ENCODE data around the gene CALCOCO1.

The CALCOCO1 gene

DNA sequence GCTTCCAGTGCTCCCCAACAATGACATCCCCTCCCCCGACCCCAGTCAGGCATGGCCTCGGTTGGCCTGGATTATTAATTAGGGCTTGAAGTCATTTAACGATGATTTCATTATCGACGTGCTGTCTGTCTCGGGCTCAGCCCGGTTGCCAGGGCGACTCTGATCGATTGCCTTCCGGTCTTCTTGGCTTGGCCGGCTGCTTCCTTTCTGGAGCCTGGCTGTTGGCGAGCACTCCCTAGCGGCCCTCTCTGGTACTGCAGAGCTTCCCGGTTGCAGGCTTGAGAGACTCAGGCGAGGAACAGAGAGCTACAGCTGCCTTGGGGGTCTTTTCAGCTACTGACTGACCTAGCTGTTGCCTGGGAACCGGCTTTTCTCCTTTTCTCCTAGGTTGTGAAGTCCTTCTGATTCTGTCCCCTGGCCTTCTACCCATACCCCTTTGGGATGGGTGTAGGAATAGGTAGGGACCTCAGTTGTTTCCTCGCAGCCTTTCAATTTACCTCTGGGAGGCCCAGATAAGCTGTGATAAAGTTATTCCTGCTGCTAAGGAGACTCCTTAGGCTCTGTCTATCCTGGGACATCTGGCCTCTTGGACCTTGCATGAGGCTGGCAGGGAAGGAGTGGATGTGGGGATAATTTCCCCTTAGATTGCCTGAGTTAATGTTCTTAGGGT, 30.0 kb upstream of the CALCOCO1 start:
- TF ChIP-seq, protein P1, sequence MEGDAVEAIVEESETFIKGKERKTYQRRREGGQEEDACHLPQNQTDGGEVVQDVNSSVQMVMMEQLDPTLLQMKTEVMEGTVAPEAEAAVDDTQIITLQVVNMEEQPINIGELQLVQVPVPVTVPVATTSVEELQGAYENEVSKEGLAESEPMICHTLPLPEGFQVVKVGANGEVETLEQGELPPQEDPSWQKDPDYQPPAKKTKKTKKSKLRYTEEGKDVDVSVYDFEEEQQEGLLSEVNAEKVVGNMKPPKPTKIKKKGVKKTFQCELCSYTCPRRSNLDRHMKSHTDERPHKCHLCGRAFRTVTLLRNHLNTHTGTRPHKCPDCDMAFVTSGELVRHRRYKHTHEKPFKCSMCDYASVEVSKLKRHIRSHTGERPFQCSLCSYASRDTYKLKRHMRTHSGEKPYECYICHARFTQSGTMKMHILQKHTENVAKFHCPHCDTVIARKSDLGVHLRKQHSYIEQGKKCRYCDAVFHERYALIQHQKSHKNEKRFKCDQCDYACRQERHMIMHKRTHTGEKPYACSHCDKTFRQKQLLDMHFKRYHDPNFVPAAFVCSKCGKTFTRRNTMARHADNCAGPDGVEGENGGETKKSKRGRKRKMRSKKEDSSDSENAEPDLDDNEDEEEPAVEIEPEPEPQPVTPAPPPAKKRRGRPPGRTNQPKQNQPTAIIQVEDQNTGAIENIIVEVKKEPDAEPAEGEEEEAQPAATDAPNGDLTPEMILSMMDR (IDR thresholded peaks at IDR 0.05; ENCODE audit: extremely low read depth, missing control alignments), result peak; percentile 88
- peak; percentile 91 for DNase-seq (ENCODE audit: low spot score)

DNA sequence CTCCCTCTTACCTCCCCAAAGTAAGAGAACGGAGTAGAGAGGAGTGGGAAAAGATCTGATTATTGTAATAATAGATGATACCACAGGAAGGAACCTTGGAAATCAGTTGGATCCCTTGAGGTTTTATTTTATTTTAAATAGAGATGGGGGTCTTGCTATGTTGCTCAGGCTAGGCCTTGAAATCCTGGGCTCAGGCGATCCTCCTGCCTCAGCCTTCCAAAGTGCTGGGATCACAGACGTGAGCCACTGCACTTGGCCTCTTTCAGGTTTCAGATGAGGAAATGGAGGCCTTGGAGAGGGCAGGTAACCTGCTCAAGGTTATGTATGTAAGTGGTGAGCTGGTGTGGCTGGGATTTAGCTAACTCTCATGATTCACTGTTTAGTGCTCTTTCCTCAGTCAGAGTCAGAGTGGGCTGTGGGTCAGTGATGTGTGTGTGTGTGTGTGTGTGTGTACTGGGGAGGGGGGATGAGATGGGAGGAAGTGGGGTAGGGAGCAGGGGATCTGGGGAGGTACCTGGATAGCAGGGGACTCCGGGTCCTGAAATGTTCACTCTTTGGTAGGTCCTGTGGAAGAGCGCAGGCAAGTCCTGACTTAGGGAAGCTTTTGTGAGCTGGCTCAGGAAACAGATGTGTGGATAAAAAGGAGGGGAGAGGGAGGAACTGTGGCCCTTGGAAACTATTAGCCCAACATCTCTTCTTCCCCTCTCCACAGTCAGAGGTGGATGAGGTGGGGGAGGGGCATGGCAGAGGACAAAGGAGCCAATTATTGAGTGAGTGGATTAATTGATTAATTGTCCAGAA, 29.2 kb upstream of the CALCOCO1 start:
- DNase-seq (ENCODE audit: low spot score), result no peak
- TF ChIP-seq, protein P1 (IDR thresholded peaks at IDR 0.05; ENCODE audit: extremely low read depth, missing control alignments), result no peak

DNA sequence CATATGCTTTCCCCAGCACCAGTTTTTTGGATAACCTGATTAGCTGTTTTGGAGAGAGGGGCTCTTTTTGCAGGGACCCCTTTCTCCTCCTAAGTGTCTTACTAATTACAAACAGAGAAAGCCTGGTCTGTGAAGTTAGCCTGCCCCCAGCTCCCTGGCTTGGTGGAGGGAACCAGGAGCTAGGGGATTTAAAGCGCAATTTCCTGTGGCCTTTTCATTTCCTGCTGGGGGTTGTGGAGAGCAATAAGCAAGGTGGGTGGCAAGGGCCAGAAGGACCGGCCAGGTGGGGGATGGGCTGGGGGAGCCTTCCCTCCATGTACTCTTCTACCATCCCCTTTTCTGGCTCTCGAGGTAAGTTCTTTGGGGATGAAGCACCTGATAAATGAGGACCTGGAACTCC, 28.6 kb upstream of the CALCOCO1 start:
- TF ChIP-seq, protein P1 (IDR thresholded peaks at IDR 0.05; ENCODE audit: extremely low read depth, missing control alignments), result no peak
- no peak for DNase-seq (ENCODE audit: low spot score)

DNA sequence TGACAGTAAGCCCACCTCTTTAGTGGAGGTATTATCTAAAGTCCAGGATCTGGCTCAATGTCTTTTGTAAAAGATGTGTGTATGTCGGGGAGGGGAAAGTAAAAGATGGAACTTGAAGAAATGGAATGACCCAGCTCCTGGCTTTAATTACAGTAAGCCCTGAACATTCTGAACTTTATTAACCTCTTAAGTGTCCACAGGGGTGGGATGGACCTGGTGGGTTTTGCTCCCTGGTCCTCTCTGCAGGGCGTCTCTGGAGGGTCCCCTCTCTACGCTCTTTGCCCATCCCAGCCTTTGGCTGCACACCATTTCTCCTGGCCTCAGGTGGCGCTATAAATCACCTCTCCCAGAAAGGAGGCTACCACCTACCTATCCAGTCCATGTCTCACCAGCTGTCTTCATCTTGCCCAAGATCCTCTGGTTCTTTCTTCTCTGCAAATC, 28.2 kb upstream of the CALCOCO1 start:
- DNase-seq (ENCODE audit: low spot score), result no peak
- TF ChIP-seq, protein P1 (IDR thresholded peaks at IDR 0.05; ENCODE audit: extremely low read depth, missing control alignments), result peak; percentile 30

DNA sequence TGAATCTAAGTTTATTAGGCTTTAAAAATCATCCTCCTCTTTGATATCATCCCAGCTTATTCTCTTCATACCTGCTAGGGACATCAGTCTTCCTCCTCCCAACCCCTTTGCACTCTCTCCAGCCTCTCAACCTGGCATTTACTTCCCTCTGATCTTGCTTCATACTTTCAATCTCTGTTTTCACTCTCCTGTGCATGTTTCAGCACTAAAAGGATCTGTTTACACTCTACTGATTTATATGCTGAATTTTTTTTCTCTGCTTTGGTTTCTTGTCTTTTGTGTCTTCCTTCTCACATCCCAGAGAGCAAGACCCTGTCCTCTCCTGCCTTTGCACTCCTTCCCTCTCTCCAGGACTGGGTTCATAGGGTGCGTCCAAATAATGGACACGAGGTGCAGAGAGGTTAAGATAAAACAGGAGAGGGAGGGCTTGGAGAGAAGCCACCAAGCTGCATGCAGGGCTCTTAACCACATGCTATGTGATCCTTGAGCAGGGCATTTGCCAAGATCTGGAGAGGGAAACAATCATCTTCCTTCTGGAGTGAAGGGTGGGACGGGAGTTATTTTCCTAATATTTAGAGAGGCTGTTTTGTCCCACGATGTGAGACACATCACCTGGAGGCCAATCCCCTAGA, 27.5 kb upstream of the CALCOCO1 start:
- DNase-seq (ENCODE audit: low spot score), result no peak
- TF ChIP-seq, protein P1 (IDR thresholded peaks at IDR 0.05; ENCODE audit: extremely low read depth, missing control alignments), result no peak

DNA sequence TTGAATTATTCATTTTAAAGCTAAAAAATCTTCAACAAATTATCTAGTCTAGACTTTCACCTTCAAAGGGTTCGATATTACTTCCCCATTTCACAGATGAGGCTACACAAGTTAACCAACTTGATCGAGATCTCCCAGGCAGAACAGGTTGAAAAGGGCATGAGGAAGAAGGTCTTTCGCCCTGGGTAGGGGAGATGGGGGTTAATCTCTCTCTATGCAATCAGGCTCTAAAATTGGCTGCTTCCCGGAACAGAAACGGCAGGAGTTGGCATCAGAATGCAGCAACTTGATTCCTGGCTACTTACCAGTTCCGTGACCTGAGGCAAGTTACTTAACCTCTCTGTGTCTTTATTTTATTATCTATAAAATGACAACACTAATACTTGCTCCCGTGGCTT, 26.9 kb upstream of the CALCOCO1 start:
- peak; percentile 45 for DNase-seq (ENCODE audit: low spot score)
- TF ChIP-seq, protein P1 (IDR thresholded peaks at IDR 0.05; ENCODE audit: extremely low read depth, missing control alignments), result no peak

DNA sequence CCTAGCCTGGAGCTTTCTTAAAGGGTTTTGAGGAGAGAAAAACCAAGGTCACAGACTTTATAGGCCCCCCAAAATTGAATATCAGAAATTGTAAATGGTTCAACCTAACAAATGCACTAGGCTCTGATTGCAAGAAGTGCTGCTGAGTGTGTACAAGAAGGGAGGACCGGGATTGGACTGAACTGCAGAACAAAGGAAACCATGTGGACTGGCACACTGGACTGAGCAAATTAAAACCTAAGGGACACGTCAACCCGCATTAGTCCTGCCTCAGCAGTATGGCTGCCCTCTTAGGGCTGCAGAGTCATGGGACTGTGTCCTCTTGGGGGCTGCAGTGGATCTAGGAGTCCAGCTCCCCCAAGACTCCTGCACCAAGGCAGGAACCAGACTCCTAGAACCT, 25.4 kb upstream of the CALCOCO1 start:
- DNase-seq (ENCODE audit: low spot score), result no peak
- TF ChIP-seq, protein P1 (IDR thresholded peaks at IDR 0.05; ENCODE audit: extremely low read depth, missing control alignments), result no peak
